Measurements from ENCODE around the gene CENPO.
"Not testable (repeated sequence)": the region's sequence is repeated elsewhere in the genome, so short reads cannot be mapped to it uniquely, and the experiment has no call there.

The CENPO gene

GRCh38 chr2:24771764-24772586 is 21.2 kb upstream of the CENPO start:
- no peaks in the 10 kb centered on the region for H3K4me1 Mint-ChIP-seq
- H3K27me3 Mint-ChIP-seq, result no peaks in the 10 kb centered on the region
- ATAC-seq, result no peak
- H3K4me3 Mint-ChIP-seq, result no peak overlapping the region
- no peaks in the 10 kb centered on the region for H3K9me3 Mint-ChIP-seq
- H3K27ac Mint-ChIP-seq, result no peak overlapping the region
- peaks cover 10% of the 10 kb centered on the region for H3K36me3 Mint-ChIP-seq

DNA sequence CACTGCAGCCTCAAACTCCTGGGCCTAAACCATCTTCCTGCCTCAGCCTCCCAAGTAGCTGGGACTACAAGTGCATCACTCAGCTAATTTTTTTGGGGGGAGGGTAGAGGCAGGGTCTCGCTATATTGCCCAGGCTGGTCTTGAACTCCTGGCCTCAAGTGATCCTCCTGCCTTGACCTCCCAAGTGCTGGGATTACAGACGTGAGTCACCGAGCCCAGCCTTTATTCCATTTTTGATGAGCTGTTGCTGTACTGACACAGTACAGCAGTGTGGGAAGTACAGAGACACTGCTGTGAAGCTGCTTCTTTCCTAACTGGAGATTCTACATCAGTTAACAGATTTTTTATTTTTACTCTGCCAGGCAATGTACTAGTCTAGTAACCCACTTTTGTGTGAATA is 18.9 kb upstream of the CENPO start:
- Mint-ChIP-seq H3K9me3 (no peaks in the 10 kb centered on the region), H3K27ac (no peak overlapping the region), H3K4me1 (no peaks in the 10 kb centered on the region), H3K36me3 (peaks cover 10% of the 10 kb centered on the region), H3K27me3 (no peaks in the 10 kb centered on the region), H3K4me3 (no peak overlapping the region)
- ATAC-seq, result no peak

DNA sequence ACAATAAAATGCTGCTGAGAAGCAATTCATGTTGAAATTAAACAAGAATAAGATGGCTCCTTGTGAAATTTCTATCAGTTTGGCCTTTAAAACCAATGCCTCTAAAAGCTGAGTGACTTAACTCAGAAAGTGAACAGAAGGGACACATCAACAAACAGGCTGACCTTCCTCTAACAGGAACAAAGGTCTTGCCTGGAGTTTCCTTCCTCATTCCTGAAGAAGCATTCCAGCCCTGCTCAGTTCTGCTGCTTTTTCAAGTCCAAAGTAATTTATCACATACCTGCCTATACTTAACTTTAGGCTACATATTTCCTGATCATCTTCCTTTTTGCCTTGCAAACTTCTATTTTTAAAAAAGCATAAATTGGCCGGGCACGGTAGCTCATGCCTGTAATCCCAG is 14.1 kb upstream of the CENPO start:
- no peak overlapping the region for H3K27ac Mint-ChIP-seq
- no peaks in the 10 kb centered on the region for H3K9me3 Mint-ChIP-seq
- no peaks in the 10 kb centered on the region for H3K36me3 Mint-ChIP-seq
- no peaks in the 10 kb centered on the region for H3K4me1 Mint-ChIP-seq
- ATAC-seq, result no peak
- no peak overlapping the region for H3K4me3 Mint-ChIP-seq
- H3K27me3 Mint-ChIP-seq, result no peaks in the 10 kb centered on the region

DNA sequence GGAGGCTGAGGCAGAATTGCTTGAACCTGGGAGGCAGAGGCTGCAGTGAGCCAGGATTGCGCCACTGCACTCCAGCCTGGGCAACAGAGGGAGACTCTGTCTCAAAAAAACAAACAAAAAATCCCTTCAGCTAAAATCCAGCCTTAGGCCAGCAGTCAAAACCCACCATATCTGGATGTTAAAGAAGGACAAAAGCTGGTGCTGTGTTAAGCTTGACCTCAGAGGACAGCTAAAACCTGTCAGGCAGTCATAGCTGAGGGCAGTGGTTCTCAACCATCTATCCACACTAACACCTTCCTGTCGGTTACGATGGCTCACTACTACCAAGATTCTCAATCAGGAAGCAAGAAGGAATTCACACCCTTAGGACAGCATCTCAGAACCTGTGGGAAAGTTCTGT is 9.6 kb upstream of the CENPO start:
- Mint-ChIP-seq H3K27me3 (no peaks in the 10 kb centered on the region), H3K36me3 (peaks cover under 1% of the 10 kb centered on the region), H3K4me3 (no peak overlapping the region), H3K9me3 (no peaks in the 10 kb centered on the region), H3K4me1 (peaks cover 14% of the 10 kb centered on the region), H3K27ac (no peak overlapping the region)
- no peak for ATAC-seq

DNA sequence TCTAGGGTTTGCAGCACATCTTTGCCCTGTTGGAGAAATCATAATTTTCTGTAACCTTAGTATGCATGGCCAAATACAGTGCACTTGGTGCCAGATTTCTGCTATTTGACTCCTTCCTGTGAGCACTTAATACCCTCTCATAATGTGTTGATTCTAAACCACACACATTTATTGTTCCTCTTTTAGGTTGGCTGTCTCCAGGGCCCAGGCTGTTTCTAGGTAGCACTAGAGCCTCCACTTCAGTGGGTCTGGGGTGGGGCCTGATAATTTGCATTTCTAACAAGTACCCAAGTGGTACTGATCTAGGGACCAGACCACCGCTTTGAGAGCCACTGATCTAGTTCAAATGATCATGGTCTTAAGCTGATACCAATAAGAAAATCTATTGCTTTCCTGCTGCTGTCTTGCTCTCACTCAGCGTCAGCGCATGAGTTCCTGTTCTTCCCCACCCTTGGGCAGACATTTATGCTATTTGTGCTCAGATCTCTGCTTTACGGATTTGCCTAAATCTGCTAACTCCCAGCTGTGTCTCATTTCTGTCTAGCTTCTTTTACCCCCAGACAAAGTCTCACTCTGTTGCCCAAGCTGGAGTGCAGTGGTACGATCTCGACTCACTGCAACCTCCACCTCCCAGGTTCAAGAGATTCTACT is 7.4 kb upstream of the CENPO start:
- ATAC-seq, result peak; percentile 100
- Mint-ChIP-seq H3K27me3 (no peaks in the 10 kb centered on the region), H3K4me3 (peak overlapping the region; percentile 55), H3K36me3 (peaks cover 13% of the 10 kb centered on the region), H3K4me1 (peaks cover 14% of the 10 kb centered on the region), H3K27ac (peak overlapping the region; percentile 78), H3K9me3 (no peaks in the 10 kb centered on the region)

- H3K36me3 Mint-ChIP-seq, result peaks cover 13% of the 10 kb centered on the region
Measured at GRCh38 chr2:24787532-24787931, 5.7 kb upstream of the CENPO start.

DNA sequence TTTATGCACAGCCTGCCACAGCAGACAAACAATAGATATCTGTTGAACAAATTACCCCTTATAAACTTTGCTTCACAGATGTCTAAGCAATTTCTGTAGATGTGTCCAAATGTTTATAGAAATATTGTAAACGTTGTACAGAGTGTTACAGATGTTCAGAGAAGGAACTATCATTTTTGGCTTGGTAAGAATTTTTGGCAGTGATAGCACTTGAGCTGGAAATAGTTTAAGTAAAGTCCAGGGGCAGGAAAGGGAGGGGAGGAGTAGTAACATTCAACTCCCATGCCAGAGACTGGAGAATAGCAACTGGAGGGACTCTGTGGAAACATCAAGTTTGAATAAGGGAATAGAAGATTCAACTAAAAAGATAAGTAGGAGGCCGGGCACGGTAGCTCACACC is 4.4 kb upstream of the CENPO start:
- Mint-ChIP-seq H3K9me3 (no peaks in the 10 kb centered on the region), H3K4me3 (no peak overlapping the region), H3K27ac (no peak overlapping the region), H3K4me1 (peaks cover 29% of the 10 kb centered on the region), H3K36me3 (peaks cover 13% of the 10 kb centered on the region), H3K27me3 (no peaks in the 10 kb centered on the region)
- no peak for ATAC-seq

More at GRCh38 chr2:24787532-24787931, 5.7 kb upstream of the CENPO start:
- no peak overlapping the region for H3K4me3 Mint-ChIP-seq
- no peaks in the 10 kb centered on the region for H3K9me3 Mint-ChIP-seq
- ATAC-seq, result no peak
- H3K4me1 Mint-ChIP-seq, result peaks cover 24% of the 10 kb centered on the region
- H3K27me3 Mint-ChIP-seq, result no peaks in the 10 kb centered on the region
- peak overlapping the region; percentile 29 for H3K27ac Mint-ChIP-seq

- H3K4me1 Mint-ChIP-seq, result peaks cover 21% of the 10 kb centered on the region
- peaks cover 14% of the 10 kb centered on the region for H3K36me3 Mint-ChIP-seq
- H3K27ac Mint-ChIP-seq, result no peak overlapping the region
- H3K27me3 Mint-ChIP-seq, result no peaks in the 10 kb centered on the region
- ATAC-seq, result no peak
- H3K9me3 Mint-ChIP-seq, result no peaks in the 10 kb centered on the region
- H3K4me3 Mint-ChIP-seq, result no peak overlapping the region
Measured at GRCh38 chr2:24791452-24791851, 1.8 kb upstream of the CENPO start.

DNA sequence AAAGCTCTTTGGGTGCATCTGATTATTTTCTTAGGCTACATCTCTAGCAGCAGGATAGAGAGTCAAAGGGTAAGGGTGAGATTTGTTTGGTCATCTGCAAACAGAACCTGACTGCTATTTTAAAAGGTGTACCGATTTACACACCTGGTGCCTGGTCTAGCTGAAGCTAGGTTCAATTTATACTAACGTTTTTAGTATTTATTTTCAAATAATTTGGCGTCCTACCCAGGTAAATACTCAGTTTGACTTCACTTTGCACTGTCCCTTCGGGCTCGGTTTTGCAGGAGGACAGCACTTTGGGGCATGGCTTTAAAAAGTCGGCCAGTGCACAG is 717 bp upstream of the CENPO start:
- H3K4me3 Mint-ChIP-seq, result peak overlapping the region; percentile 95
- no peaks in the 10 kb centered on the region for H3K27me3 Mint-ChIP-seq
- H3K36me3 Mint-ChIP-seq, result peaks cover 24% of the 10 kb centered on the region
- H3K27ac Mint-ChIP-seq, result peak overlapping the region; percentile 98
- H3K9me3 Mint-ChIP-seq, result no peaks in the 10 kb centered on the region
- no peak for ATAC-seq
- peaks cover 21% of the 10 kb centered on the region for H3K4me1 Mint-ChIP-seq

GRCh38 chr2:24793761-24794435 is 673 bp downstream of the CENPO start:
- no peaks in the 10 kb centered on the region for H3K9me3 Mint-ChIP-seq
- H3K4me3 Mint-ChIP-seq, result peak overlapping the region; percentile 95
- ATAC-seq, result no peak
- H3K4me1 Mint-ChIP-seq, result peaks cover 21% of the 10 kb centered on the region
- H3K36me3 Mint-ChIP-seq, result peaks cover 34% of the 10 kb centered on the region
- H3K27me3 Mint-ChIP-seq, result no peaks in the 10 kb centered on the region
- H3K27ac Mint-ChIP-seq, result peak overlapping the region; percentile 98

DNA sequence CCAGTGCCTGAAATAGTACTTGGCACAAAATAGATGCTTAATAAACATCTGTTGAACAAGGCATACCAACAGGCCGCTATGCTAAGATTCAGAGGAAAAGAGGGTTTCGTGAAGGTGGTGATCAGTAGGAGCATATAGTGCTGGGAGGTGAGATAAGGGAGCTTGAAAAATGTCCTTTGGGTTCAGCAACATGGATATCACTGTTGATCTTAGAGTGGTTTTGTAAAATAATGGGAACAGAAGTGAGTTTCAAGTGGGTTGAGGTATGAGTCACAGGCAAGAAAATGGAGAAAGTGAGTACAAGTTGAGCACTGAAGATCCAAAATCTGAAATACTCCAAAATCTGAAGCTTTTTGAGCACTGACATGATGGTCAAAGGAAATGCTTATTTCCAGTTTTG is 4.4 kb downstream of the CENPO start:
- Mint-ChIP-seq H3K9me3 (peaks cover 2% of the 10 kb centered on the region), H3K36me3 (peaks cover 48% of the 10 kb centered on the region), H3K27ac (no peak overlapping the region), H3K27me3 (no peaks in the 10 kb centered on the region), H3K4me1 (peaks cover 10% of the 10 kb centered on the region), H3K4me3 (no peak overlapping the region)
- no peak for ATAC-seq

DNA sequence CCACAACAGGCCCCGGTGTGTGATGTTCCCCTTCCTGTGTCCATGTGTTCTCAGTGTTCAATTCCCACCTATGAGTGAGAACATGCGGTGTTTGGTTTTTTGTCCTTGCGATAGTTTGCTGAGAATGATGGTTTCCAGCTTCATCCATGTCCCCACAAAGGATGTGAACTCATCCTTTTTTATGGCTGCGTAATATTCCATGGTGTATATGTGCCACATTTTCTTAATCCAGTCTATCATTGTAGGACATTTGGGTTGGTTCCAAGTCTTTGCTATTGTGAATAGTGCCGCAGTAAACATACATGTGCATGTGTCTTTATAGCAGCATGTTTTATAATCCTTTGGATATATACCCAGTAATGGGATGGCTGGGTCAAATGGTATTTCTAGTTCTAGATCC is 7.3 kb downstream of the CENPO start:
- H3K4me1 Mint-ChIP-seq, H3K4me3 Mint-ChIP-seq, H3K27me3 Mint-ChIP-seq, H3K27ac Mint-ChIP-seq, H3K9me3 Mint-ChIP-seq, ATAC-seq: not testable (repeated sequence)
- peaks cover 72% of the 10 kb centered on the region for H3K36me3 Mint-ChIP-seq

- H3K4me3 Mint-ChIP-seq, H3K9me3 Mint-ChIP-seq, H3K27ac Mint-ChIP-seq: not testable (repeated sequence)
Measured at GRCh38 chr2:24805811-24806660, 12.8 kb downstream of the CENPO start.

DNA sequence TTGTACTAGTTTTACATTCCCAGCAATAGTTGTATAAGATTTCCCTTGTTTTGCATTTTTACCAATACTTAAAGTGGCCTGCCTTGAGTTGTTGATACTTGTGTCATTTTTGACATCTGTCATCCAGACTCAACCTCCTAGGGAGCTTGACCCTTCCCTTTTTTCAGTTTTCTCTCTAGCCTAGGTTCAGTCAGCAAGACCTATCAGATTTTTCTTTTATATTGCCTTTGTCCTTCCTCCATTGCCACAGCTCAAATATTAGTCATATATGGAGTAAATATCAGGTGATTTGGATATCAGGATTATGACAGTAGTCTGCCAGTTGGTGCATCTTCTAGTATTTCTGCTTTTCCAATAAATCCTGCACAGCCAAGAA is 13.4 kb downstream of the CENPO start:
- H3K9me3 Mint-ChIP-seq, result peaks cover 8% of the 10 kb centered on the region
- H3K4me1 Mint-ChIP-seq, result no peaks in the 10 kb centered on the region
- H3K36me3 Mint-ChIP-seq, result peaks cover 54% of the 10 kb centered on the region
- no peak overlapping the region for H3K4me3 Mint-ChIP-seq
- no peak for ATAC-seq
- no peak overlapping the region for H3K27ac Mint-ChIP-seq
- H3K27me3 Mint-ChIP-seq, result no peaks in the 10 kb centered on the region

More at GRCh38 chr2:24805811-24806660, 12.8 kb downstream of the CENPO start:
- not testable (repeated sequence) for H3K4me1 Mint-ChIP-seq, ATAC-seq, H3K27me3 Mint-ChIP-seq
- peaks cover 57% of the 10 kb centered on the region for H3K36me3 Mint-ChIP-seq

All from stimulated activated memory B cell treated with anti-CD40 and anti-IgM and Interleukin-4, amounts not matched to agents 10 μg/mL and 1 μg/mL and 100 μg/mL, for 72 hours (primary cell).